ENCODE measurements around the gene MLC1.

MLC1 gene

GRCh38 chr22:50058061-50058905 is 26.9 kb downstream of the MLC1 start, which contains the start of gene TTLL8:
TSS of gene TTLL8 (minus strand) at chr22:50058298.
- DNase-seq (ENCODE audit: low spot score): no peak

- no peak for DNase-seq (ENCODE audit: low spot score)
Observed at GRCh38 chr22:50057278-50058060, 27.8 kb downstream of the MLC1 start.

- no peak for DNase-seq (ENCODE audit: low spot score)
Observed at GRCh38 chr22:50056214-50056972, 28.8 kb downstream of the MLC1 start.

- DNase-seq (ENCODE audit: low spot score): no peak
Observed at GRCh38 chr22:50053861-50054260, 31.4 kb downstream of the MLC1 start.

- DNase-seq (ENCODE audit: low spot score): no peak
Observed at GRCh38 chr22:50051930-50052329, 33.3 kb downstream of the MLC1 start.

- no peak for DNase-seq (ENCODE audit: low spot score)
Observed at GRCh38 chr22:50049299-50050195, 35.7 kb downstream of the MLC1 start.

- no peak for DNase-seq (ENCODE audit: low spot score)
Observed at GRCh38 chr22:50048836-50049235, 36.4 kb downstream of the MLC1 start.

- DNase-seq (ENCODE audit: low spot score): no peak
Observed at GRCh38 chr22:50048061-50048765, 37.0 kb downstream of the MLC1 start.

GRCh38 chr22:50047346-50047745 is 37.9 kb downstream of the MLC1 start:
- DNase-seq (ENCODE audit: low spot score): no peak

- no peak for DNase-seq (ENCODE audit: low spot score)
Observed at GRCh38 chr22:50046481-50047245, 38.6 kb downstream of the MLC1 start.

- DNase-seq (ENCODE audit: low spot score): no peak
Observed at GRCh38 chr22:50046019-50046415, 39.2 kb downstream of the MLC1 start.

- no peak for DNase-seq (ENCODE audit: low spot score)
Observed at GRCh38 chr22:50045211-50046018, 39.8 kb downstream of the MLC1 start.

GRCh38 chr22:50044485-50045118 is 40.6 kb downstream of the MLC1 start:
- no peak for DNase-seq (ENCODE audit: low spot score)

GRCh38 chr22:50041361-50042065 is 43.7 kb downstream of the MLC1 start:
- no peak for DNase-seq (ENCODE audit: low spot score)

GRCh38 chr22:50040717-50041116 is 44.5 kb downstream of the MLC1 start:
- DNase-seq (ENCODE audit: low spot score): no peak

GRCh38 chr22:50039669-50040443 is 45.4 kb downstream of the MLC1 start:
- DNase-seq (ENCODE audit: low spot score): no peak

Measured in activated CD4-positive, alpha-beta T cell treated with anti-CD3 and anti-CD28 coated beads, Interleukin-2, Interleukin-4, amounts not matched to agents 100 ng/mL and 50 ng/mL, durations not matched to agents 16 hours and 8 hours (primary cell).